GM23248 (cell line): Measurements from ENCODE around the gene APEH.

Experiments
- EZH2 ChIP-seq: fragments of 200-600 bp; sonication (generic); IDR thresholded peaks from 2 replicates; pipeline ENCODE4 v1.6.1; 2018; ENCODE audit warnings: antibody characterized with exemption, mild to moderate bottlenecking; ENCODE audit not compliant: insufficient read depth, poor library complexity, severe bottlenecking
- EZH2phosphoT487 ChIP-seq: fragments of 200-600 bp; sonication (generic); IDR thresholded peaks from 2 replicates; pipeline ENCODE4 v1.6.1; 2018; ENCODE audit warnings: antibody characterized with exemption, moderate library complexity, mild to moderate bottlenecking, low read depth; ENCODE audit not compliant: insufficient read depth

DNA sequence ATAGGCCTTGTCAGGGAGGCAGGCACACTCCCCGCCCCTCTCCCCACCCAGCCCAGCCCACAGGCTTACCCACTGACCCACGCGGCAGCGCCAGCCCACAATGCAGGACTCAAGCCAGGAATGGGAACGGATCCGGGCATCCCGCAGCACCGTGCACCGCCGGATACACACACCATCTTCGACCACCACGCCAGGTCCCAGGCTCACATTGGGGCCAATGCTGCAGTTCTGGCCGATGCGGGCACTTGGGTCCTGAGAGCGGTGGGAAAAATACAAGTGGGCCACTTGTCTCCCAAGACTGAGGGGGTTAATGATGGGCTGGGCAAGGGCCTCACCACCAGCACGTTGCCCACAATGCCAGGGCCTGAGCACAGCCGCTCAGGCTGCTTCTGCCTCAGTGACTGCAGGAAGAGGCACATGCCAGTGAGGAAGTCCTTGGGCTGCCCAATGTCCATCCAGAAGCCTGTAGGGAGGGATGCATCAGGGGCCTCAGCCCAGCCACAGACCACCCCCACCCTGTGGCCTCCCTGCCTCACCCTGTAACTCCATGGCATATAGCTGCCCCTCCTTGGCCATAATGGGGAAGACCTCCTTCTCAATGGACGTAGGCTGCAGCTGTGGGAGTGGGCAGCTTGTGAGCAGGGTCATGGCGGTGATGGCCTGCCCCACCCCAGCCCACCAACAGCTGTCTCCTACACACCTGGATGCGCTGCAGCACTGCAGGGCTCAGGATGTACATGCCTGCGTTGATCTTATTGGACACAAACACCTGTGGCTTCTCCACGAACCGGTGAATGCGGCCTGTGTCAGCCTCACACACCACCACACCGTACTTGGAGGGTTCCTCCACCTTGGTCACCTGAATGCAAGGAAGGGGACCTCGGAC, 48.0 kb downstream of the APEH start:
- no peak for TF ChIP-seq EZH2
- TF ChIP-seq EZH2phosphoT487: no peak
